Pericardium fibroblast (primary cell): Measurements from ENCODE around the gene SMC6. TPM values are rescaled to one million over a fixed set of nuclear protein-coding genes. Genes with fewer than 3 reads are reported as not detected.

Experiments used
- total RNA-seq: library from RNA; depleted of rRNA; stranded (reverse); fragments of >200 nt; gene quantifications from 2 replicates; pipeline ENCODE4 v1.2.3, GENCODE V29; 2015

SMC6 gene, protein sequence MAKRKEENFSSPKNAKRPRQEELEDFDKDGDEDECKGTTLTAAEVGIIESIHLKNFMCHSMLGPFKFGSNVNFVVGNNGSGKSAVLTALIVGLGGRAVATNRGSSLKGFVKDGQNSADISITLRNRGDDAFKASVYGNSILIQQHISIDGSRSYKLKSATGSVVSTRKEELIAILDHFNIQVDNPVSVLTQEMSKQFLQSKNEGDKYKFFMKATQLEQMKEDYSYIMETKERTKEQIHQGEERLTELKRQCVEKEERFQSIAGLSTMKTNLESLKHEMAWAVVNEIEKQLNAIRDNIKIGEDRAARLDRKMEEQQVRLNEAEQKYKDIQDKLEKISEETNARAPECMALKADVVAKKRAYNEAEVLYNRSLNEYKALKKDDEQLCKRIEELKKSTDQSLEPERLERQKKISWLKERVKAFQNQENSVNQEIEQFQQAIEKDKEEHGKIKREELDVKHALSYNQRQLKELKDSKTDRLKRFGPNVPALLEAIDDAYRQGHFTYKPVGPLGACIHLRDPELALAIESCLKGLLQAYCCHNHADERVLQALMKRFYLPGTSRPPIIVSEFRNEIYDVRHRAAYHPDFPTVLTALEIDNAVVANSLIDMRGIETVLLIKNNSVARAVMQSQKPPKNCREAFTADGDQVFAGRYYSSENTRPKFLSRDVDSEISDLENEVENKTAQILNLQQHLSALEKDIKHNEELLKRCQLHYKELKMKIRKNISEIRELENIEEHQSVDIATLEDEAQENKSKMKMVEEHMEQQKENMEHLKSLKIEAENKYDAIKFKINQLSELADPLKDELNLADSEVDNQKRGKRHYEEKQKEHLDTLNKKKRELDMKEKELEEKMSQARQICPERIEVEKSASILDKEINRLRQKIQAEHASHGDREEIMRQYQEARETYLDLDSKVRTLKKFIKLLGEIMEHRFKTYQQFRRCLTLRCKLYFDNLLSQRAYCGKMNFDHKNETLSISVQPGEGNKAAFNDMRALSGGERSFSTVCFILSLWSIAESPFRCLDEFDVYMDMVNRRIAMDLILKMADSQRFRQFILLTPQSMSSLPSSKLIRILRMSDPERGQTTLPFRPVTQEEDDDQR
- total RNA-seq, result 14.1 and 15.4 TPM in 2 replicates

DNA sequence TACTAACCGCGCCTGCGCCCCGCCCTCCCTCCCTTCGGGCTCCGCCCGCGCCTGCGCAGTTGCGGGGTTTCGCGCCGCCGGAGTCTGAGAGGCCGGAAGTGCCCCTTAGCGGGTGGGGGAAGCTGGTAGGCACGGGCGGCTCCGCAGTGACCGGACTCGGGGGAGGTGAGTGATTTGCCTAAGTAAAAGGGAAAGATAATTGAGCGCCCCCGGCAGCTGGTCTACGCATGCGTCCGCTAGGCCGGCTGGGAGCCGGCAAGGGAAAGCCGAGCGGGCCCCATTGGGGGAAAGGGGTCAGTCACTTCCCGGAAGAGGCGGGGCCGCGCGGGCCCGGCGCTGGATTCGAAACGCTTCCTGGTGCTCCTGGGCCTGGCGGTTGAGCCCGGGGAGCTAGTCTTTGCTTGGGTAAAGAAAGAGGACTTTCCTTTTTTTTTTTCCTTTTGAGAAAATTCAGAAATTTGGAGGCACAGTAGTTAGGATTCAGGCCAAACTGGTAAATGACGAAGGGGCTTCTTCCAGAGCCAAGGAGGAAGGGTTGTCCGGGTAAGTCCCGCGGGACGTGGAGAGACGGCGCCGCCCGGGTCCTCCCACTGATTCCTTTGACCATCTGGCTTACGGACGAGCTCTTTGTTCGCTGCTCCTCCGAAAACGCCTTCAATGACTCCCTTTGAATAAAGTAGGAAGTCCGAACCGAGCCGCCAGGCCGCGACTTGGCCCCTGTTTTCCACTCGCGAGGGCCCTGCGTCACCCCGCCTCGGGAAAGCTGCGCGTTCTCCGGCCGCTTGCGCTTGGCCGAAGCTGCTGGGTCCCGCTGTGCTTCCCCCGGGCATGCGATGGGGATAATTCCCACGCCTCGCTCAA, at the start of gene SMC6, which contains the start of gene GEN1:
Gene SMC6, minus strand, starts transcription at position 8 of the 861 bp plus-strand sequence. CDS start 7,864 bp downstream, outside the sequence.
Gene GEN1, plus strand, starts transcription at position 336 of the 861 bp plus-strand sequence. CDS start 5,806 bp downstream, outside the sequence.

Other genes with a start within 250 kb of the SMC6 start
- gene RAD51AP2, start 235.4 kb downstream of the SMC6 start, total RNA-seq, result not detected in 2 replicates
- 0.09 TPM in 1 of 2 replicates, not detected in the other for gene VSNL1, start 213.1 kb downstream of the SMC6 start, total RNA-seq
- 1.8 and 7.8 TPM in 2 replicates for gene GEN1, start 328 bp upstream of the SMC6 start, total RNA-seq
- not detected in 2 replicates for gene MSGN1, start 62.6 kb upstream of the SMC6 start, total RNA-seq
- 1.2 TPM in 1 of 2 replicates, not detected in the other for gene KCNS3, start 124.9 kb upstream of the SMC6 start, total RNA-seq